ENCODE data around the gene DUSP15. TPM values are rescaled to one million over a fixed set of nuclear protein-coding genes. Genes with fewer than 3 reads are reported as not detected.
A peak's percentile ranks its signal among the peaks of the same experiment; 100 is the strongest.
"Not testable (repeated sequence)": the region's sequence is repeated elsewhere in the genome, so short reads cannot be mapped to it uniquely, and the experiment has no call there.

The DUSP15 gene
- total RNA-seq, 1 donor from 2014 or later, result 0.79 TPM

- peak; percentile 66 to 87 for DNase-seq (ENCODE audit: low read depth in 2 of 2)
Measured at GRCh38 chr20:31822421-31823330, 47.7 kb downstream of the DUSP15 start.

GRCh38 chr20:31821427-31821826, 48.9 kb downstream of the DUSP15 start:
- no peak for DNase-seq (ENCODE audit: low read depth in 2 of 2)

- DNase-seq (ENCODE audit: low read depth in 2 of 2), result no peak
Measured at GRCh38 chr20:31820228-31820627, 50.1 kb downstream of the DUSP15 start.

GRCh38 chr20:31819083-31819784, 51.1 kb downstream of the DUSP15 start, which contains the start of gene MYLK2:
TSS of gene MYLK2 (plus strand) at chr20:31819356. CDS start at chr20:31819581, 225 bp downstream.
- no peak for DNase-seq (ENCODE audit: low read depth in 2 of 2)

- no peak for DNase-seq (ENCODE audit: low read depth in 2 of 2)
Measured at GRCh38 chr20:31818376-31818908, 51.9 kb downstream of the DUSP15 start.

- no peak for DNase-seq (ENCODE audit: low read depth in 2 of 2)
Measured at GRCh38 chr20:31817461-31817860, 52.9 kb downstream of the DUSP15 start.

GRCh38 chr20:31816221-31816620, 54.1 kb downstream of the DUSP15 start:
- no peak for DNase-seq (ENCODE audit: low read depth in 2 of 2)

- no peak for DNase-seq (ENCODE audit: low read depth in 2 of 2)
Measured at GRCh38 chr20:31815408-31816188, 54.7 kb downstream of the DUSP15 start.

GRCh38 chr20:31814142-31814541, 56.2 kb downstream of the DUSP15 start:
- DNase-seq (ENCODE audit: low read depth in 2 of 2), result not testable (repeated sequence)

GRCh38 chr20:31813611-31814010, 56.7 kb downstream of the DUSP15 start:
- no peak for DNase-seq (ENCODE audit: low read depth in 2 of 2)

- peak; percentile 17 to 57 for DNase-seq (ENCODE audit: low read depth in 2 of 2)
Measured at GRCh38 chr20:31811796-31812728, 58.3 kb downstream of the DUSP15 start.

GRCh38 chr20:31811198-31811597, 59.1 kb downstream of the DUSP15 start:
- no peak for DNase-seq (ENCODE audit: low read depth in 2 of 2)

Other genes with a start within 250 kb of the DUSP15 start
- not detected in 2 replicates for gene COX4I2, start 232.6 kb downstream of the DUSP15 start, total RNA-seq
- gene BCL2L1, start 147.7 kb downstream of the DUSP15 start, total RNA-seq, result 36.0 and 40.7 TPM in 2 replicates
- gene TPX2, start 131.2 kb downstream of the DUSP15 start, total RNA-seq, result 5.8 and 18.1 TPM in 2 replicates
- 17.3 and 18.5 TPM in 2 replicates for gene MYLK2, start 51.2 kb downstream of the DUSP15 start, total RNA-seq
- gene FOXS1, start 24.9 kb downstream of the DUSP15 start, total RNA-seq, result 0.20 and 0.22 TPM in 2 replicates
- gene TTLL9, start 107 bp upstream of the DUSP15 start, total RNA-seq, result under 0.01 and 0.22 TPM in 2 replicates
- 4.6 TPM in 2 replicates for gene PDRG1, start 81.5 kb upstream of the DUSP15 start, total RNA-seq
- under 0.01 TPM in 1 of 2 replicates, not detected in the other for gene XKR7, start 97.6 kb upstream of the DUSP15 start, total RNA-seq
- 16.3 and 24.2 TPM in 2 replicates for gene CCM2L, start 139.9 kb upstream of the DUSP15 start, total RNA-seq
- gene HCK, start 181.7 kb upstream of the DUSP15 start, total RNA-seq, result not detected in 2 replicates
- 16.3 and 25.2 TPM in 2 replicates for gene TM9SF4, start 239.2 kb upstream of the DUSP15 start, total RNA-seq